Activated gamma-delta T cell (primary cell): ENCODE results near the gene CPVL.

Experiments used
- DNase-seq: peaks from one replicate; lab custom pipeline; 2025; lab: John Stamatoyannopoulos, UW

The CPVL gene

DNA sequence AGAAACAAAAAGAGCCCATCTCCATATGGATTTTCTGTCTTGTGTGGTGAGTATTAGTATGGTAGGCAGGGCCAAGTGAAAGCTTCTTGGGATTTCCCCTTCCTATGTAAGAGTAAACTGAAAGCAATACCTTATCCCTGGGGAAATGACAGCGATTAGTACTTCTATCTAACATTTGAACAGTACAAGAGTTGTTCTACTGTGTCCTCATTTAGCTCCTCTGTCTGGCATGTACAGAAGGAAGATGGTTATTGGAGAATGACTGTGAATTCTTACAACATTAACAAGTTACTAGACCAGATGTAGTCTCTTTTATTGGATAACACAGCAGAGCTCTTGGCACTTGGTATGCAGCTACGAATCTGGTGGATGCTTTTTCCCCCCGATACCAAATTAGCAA is 170.3 kb downstream of the CPVL start:
- no peak for DNase-seq

GRCh38 chr7:28973591-28973990 is 172.7 kb downstream of the CPVL start:
- DNase-seq = no peak

DNA sequence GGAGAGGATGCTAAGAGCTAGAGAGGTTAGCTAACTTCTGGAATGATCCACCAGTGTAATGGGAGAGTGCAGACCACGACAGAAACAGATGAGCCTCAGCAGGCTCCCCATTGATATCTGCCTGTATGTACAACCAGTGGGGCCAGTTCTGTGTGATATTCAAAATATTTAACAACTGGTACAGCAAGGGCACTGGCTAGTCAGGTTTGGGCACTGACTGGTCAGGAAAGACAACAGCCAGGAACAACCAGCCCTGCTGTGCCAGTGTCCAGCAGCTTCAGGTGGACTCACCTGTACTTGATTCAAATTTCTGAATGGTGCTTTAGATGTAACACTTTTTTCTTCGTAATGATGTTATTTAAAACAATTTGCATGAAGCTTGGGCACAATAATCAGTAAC is 182.3 kb downstream of the CPVL start:
- DNase-seq = no peak

DNA sequence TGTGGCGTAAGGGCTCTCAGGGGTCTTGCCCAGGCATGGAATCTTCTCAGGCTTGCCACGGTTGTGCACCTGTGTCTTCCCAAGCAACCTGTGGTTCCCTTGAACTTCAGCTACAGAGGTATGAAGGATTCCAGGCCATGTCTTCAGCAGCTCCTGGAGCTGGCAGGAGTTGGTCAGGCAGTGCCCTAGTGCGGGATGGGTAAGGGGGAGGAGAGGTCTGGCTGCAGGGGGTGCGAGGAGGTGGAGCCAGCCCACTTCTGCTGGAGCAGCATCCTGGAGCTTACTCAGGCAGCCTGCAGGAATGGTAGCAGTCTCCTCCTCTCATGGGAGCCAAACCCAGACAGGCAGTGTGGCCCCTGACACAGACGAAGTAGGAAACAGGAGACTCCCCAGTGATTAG is 184.4 kb downstream of the CPVL start:
- DNase-seq = no peak

GRCh38 chr7:28960071-28960840 is 186.1 kb downstream of the CPVL start:
- DNase-seq = no peak

GRCh38 chr7:28958980-28959347 is 187.4 kb downstream of the CPVL start:
- DNase-seq = no peak

DNA sequence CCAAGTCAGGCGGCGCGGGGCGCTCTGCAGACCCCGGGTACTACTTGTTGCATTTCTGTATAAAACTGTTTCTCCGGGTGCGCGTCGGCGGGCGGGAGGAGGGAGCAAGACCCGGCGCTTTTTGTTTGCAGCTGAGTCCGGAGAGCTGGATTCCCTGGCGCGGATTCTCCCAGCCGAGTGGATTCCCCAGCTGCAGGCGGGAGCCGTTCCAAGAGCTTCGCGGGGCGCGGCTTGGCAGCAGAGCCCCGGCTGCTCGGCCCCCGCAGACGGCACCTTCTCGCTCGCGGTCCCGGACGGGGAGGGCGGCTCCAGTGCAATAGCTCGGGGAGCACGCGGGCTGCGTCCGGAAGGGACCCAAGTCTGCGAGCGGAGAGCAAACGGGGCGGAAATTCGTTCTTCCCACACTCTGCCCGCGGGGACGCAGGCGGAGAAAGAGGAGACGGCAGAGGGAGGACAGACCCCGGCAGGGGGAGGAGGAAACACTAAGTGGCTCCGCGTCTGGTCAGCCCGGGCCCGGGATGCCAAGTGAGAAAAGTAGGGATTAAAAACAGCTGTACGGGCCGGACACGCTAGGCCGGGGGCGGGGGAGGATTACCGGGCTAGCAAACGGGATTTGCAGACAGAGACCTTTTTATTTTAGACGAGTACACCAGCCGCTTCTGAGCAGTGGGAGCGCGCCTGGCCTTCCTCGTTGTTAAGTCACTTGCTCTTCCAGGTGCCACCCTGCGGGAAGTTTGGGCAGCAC is 187.9 kb downstream of the CPVL start, which contains the start of gene TRIL:
TSS of gene TRIL (minus strand) at position 96 of the 745 bp plus-strand sequence. CDS start 284 bp downstream, outside the sequence.
- DNase-seq = no peak

GRCh38 chr7:28957751-28958234 is 188.5 kb downstream of the CPVL start:
- no peak for DNase-seq

DNA sequence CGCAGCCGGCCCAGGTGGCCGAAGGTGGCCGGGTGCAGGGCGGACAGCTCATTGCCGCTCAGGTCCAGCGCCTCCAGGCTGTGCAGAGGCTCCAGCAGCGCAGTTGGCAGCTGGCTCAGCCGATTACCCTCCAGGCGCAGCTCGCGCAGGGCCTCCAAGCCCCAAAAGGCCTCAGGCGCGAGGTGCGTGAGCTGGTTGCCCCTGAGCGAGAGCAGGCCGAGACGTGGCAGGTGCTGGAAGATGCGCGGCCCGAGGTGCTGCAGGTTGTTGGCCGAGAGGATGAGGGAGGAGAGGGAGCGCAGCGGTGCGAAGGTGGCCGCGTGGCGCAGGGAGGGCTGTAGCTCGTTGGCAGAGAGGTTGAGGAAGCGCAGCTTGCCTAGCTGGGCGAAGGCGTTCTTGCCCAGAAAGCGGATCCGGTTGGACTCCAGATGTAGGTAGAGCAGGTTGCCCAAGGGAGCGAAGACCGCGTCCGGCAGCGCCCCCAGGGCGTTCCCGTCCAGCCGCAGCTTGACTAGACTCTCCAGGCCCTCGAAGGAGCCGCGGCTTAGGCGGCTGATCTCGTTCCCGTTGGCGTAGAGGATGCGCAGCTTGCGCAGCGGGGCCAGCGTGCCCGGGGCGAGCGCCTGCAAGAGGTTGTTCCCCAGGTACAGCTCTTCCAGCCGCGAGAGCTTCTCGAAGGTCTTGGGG is 189.1 kb downstream of the CPVL start:
- no peak for DNase-seq

GRCh38 chr7:28956608-28957063 is 189.7 kb downstream of the CPVL start:
- DNase-seq = no peak

DNA sequence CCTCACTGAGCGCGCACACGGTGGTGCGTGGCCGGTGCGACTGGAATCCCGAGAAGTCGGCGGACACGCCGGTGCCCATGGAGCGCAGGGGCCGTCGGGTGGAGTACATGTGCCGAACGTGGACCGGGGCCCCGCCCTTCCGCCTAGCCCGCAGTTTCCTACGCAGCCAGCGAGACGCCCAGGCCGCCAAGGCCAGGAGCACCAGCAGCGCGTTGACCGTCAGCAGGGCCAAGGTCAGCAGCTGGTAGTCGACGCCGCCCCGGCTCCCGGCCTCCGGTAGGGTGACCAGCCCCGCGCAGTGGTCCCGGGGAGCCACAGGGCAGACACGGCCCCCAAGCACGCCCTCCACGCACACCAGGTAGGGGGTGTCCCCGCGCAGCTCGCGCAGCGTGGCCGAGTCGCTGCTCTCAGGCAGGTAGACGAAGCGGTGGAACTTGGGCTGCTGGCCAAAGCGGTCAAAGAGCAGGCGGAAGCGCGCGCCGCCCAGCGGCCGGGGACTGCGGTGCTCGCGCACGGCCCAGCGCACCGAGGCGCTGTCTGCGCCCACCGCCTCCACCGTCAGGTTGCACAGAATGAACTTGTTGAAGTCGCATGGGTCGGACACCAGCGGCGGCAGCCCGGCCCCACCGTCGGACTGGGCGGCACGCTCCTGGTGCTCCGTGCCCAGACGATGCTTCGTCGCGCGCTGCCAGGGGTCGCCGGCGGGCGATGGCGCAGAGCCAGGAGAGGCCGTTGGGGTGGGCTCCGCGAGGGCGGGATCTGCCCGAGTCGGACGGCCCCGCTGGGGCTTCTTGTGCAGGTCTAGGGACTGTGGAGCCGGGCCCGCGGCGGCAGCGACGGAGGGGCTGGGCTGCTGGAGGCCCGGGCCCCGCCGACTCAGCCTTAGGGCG is 190.4 kb downstream of the CPVL start:
- no peak for DNase-seq

GRCh38 chr7:28955356-28955717 is 191.0 kb downstream of the CPVL start:
- no peak for DNase-seq

- no peak for DNase-seq
These were observed 191.4 kb downstream of the CPVL start for GRCh38 chr7:28954946-28955345.

DNA sequence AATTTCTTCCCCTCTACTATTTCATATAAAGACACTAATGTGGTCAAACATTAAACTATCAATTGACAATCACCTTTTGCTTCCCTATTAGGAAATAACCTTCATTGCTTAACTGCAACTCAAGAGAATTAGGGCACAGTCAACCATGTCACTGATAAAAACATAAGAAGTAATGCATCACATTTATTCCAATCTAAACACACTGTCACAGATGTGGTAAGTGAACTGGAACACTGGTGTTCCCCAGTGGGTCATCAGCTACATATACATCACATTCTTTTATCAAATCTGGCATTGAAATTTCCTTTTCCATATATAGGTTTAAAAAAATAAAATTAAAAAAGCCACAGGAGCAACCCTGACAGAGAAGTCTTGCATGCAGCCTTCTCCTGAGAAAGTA is 191.9 kb downstream of the CPVL start:
- no peak for DNase-seq

DNA sequence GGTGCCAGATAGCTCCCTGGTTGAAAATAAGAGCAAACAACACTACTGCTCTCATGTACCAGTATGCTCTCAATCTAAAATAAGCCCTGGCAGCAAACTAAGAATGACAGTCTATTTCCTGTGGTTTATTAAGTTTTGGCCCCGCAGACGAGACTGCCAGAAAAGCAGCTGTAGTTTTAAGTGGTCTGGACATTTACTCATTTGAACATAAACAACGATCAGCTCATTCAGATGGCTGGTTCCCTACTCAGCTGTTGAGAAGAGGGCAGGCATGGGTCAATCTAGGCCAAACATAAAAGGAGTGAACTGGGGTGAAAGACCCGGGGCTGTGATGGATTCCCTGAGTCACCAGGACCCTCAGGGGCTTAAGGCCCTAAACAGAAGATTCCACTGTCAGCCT is 192.7 kb downstream of the CPVL start:
- no peak for DNase-seq
